GM23338 (cell line): ENCODE data around the gene ZNF831. TPM values are rescaled to one million over a fixed set of nuclear protein-coding genes. Genes with fewer than 3 reads are reported as not detected.

Experiments used
- ATAC-seq: fragments of 200-7000 bp; cut with Tn5 transposase; 3 replicates; pipeline ENCODE4 v1.9.1; 2020
- DNase-seq: peaks from one replicate; pipeline ENCODE4 v3.0.0-alpha.2; 2015; ENCODE audit warnings: low spot score
- H2AFZ ChIP-seq: fragments of 200-600 bp; sonication (generic); 2 replicates; pipeline ENCODE4 v1.8.0; 2016; ENCODE audit warnings: antibody characterized with exemption, mild to moderate bottlenecking, moderate library complexity
- H3F3A ChIP-seq: fragments of 200-600 bp; sonication (generic); replicated peaks from 2 replicates; pipeline ENCODE4 v1.8.0; 2017; ENCODE audit warnings: antibody characterized with exemption, mixed run types, low read depth
- H3K27ac ChIP-seq: fragments of 200-600 bp; sonication (generic); 2 replicates; pipeline ENCODE4 v1.6.1; 2016; ENCODE audit warnings: low read depth
- H3K27me3 ChIP-seq: fragments of 200-600 bp; sonication (generic); 2 replicates; pipeline ENCODE4 v1.8.0; 2016; ENCODE audit warnings: mild to moderate bottlenecking, mixed run types, moderate library complexity; ENCODE audit not compliant: insufficient read depth
- H3K36me3 ChIP-seq: fragments of 200-600 bp; sonication (generic); 2 replicates; pipeline ENCODE4 v1.8.0; 2016; ENCODE audit warnings: mild to moderate bottlenecking; ENCODE audit not compliant: insufficient read depth
- H3K4me1 ChIP-seq: fragments of 200-600 bp; sonication (generic); 2 replicates; pipeline ENCODE4 v1.8.0; 2016; ENCODE audit warnings: mild to moderate bottlenecking, moderate library complexity; ENCODE audit not compliant: insufficient read depth
- H3K4me2 ChIP-seq: fragments of 200-600 bp; sonication (generic); 2 replicates; pipeline ENCODE4 v1.7.1; 2017; ENCODE audit warnings: mixed run types
- H3K4me3 ChIP-seq: fragments of 200-600 bp; sonication (generic); 2 replicates; pipeline ENCODE4 v1.6.1; 2016; ENCODE audit warnings: mixed run types
- H3K79me2 ChIP-seq: fragments of 200-600 bp; sonication (generic); replicated peaks from 2 replicates; pipeline ENCODE4 v1.8.0; 2017; ENCODE audit warnings: mild to moderate bottlenecking; ENCODE audit not compliant: insufficient read depth
- H3K9me2 ChIP-seq: fragments of 200-600 bp; sonication (generic); 2 replicates; pipeline ENCODE4 v1.8.0; 2017; ENCODE audit not compliant: insufficient read depth
- H4K20me1 ChIP-seq: fragments of 200-600 bp; sonication (generic); replicated peaks from 2 replicates; pipeline ENCODE4 v1.8.0; 2017; ENCODE audit warnings: mild to moderate bottlenecking; ENCODE audit not compliant: insufficient read depth
- H3K27ac Mint-ChIP-seq: 2 replicates; pipeline ENCODE4 v1.8.0; 2020; ENCODE audit warnings: inconsistent platforms, mild to moderate bottlenecking, moderate library complexity, mixed read lengths
- H3K27me3 Mint-ChIP-seq: 3 replicates; pipeline ENCODE4 v1.8.0; 2022; ENCODE audit warnings: low read depth, mild to moderate bottlenecking, moderate library complexity, mixed read lengths, inconsistent platforms; ENCODE audit not compliant: insufficient read depth, poor library complexity
- H3K36me3 Mint-ChIP-seq: 3 replicates; pipeline ENCODE4 v1.8.0; 2021; ENCODE audit warnings: low read depth, mild to moderate bottlenecking, inconsistent platforms, moderate library complexity, mixed read lengths
- H3K4me1 Mint-ChIP-seq: 3 replicates; pipeline ENCODE4 v1.8.0; 2020; ENCODE audit warnings: mild to moderate bottlenecking, inconsistent platforms, mixed read lengths
- H3K4me3 Mint-ChIP-seq: 3 replicates; pipeline ENCODE4 v1.8.0; 2021; ENCODE audit warnings: moderate library complexity, mild to moderate bottlenecking, inconsistent platforms, mixed read lengths
- H3K9me3 Mint-ChIP-seq: 3 replicates; pipeline ENCODE4 v1.8.0; 2020; ENCODE audit warnings: moderate library complexity, mild to moderate bottlenecking, inconsistent platforms, mixed read lengths
- CREB1 ChIP-seq: fragments of 250-450 bp; sonication (Bioruptor Pico); IDR thresholded peaks from 2 replicates; pipeline ENCODE4 v1.5.0; 2020; ENCODE audit warnings: low read depth, mild to moderate bottlenecking, moderate library complexity
- ETS1 ChIP-seq: IDR thresholded peaks from 2 replicates; pipeline ENCODE4 v1.6.1; 2016; ENCODE audit warnings: antibody characterized with exemption
- EZH2 ChIP-seq: fragments of 200-600 bp; sonication (generic); IDR thresholded peaks from one replicate; pipeline ENCODE4 v1.8.0; 2017; ENCODE audit warnings: antibody characterized with exemption, mild to moderate bottlenecking, low read depth; ENCODE audit not compliant: unreplicated experiment
- EZH2phosphoT487 ChIP-seq: fragments of 200-600 bp; sonication (generic); IDR thresholded peaks from one replicate; pipeline ENCODE4 v1.8.1; 2018; ENCODE audit warnings: antibody characterized with exemption; ENCODE audit not compliant: unreplicated experiment
- JUNB ChIP-seq: IDR thresholded peaks from one replicate; pipeline ENCODE4 v1.6.1; 2016; ENCODE audit warnings: antibody characterized with exemption; ENCODE audit not compliant: unreplicated experiment
- NANOG ChIP-seq: IDR thresholded peaks from 2 replicates; pipeline ENCODE4 v1.6.1; 2016; ENCODE audit warnings: antibody characterized with exemption, borderline replicate concordance
- STAT1 ChIP-seq: IDR thresholded peaks from one replicate; pipeline ENCODE4 v1.6.1; 2016; ENCODE audit warnings: antibody characterized with exemption; ENCODE audit not compliant: unreplicated experiment
- ZNF114 ChIP-seq: fragments of 250-450 bp; sonication (Bioruptor Pico); IDR thresholded peaks from 2 replicates; pipeline ENCODE4 v1.5.0; 2020; ENCODE audit warnings: mild to moderate bottlenecking, moderate library complexity
- ZNF331 ChIP-seq: fragments of 250-450 bp; sonication (Bioruptor Pico); IDR thresholded peaks from 2 replicates; pipeline ENCODE4 v1.5.0; 2020; ENCODE audit warnings: low read depth, mild to moderate bottlenecking, moderate library complexity
- ZNF462 ChIP-seq: fragments of 250-450 bp; sonication (Bioruptor Pico); IDR thresholded peaks from 2 replicates; pipeline ENCODE4 v1.5.0; 2020; ENCODE audit warnings: mild to moderate bottlenecking, moderate library complexity
- polyA plus RNA-seq: library from polyadenylated mRNA; unstranded; fragments of >200 nt; fragmentation: Nextera tagmentation; extraction: Ambion mirVana; gene quantifications from 2 replicates; pipeline ENCODE4 v1.2.1, GENCODE V29; 2016
- total RNA-seq: library from RNA; depleted of rRNA; stranded (reverse); fragments of >200 nt; shearing (Covaris generic); gene quantifications from 2 replicates; pipeline ENCODE4 v1.2.3, GENCODE V29; 2014
- TF ChIP-seq, protein P1 (sequence below): IDR thresholded peaks from one replicate; pipeline ENCODE4 v1.6.1; 2018; ENCODE audit warnings: antibody characterized with exemption; ENCODE audit not compliant: unreplicated experiment
- TF ChIP-seq, protein P2 (sequence below), 2 experiments: fragments of 200-600 bp in 1 of 2; sonication (generic) in 1 of 2; conservative IDR thresholded peaks; 2 replicates each; pipeline versions ENCODE4 v1.5.1 to v1.6.1; 2016 to 2017; ENCODE audit warnings: antibody characterized with exemption in 2 of 2, low read depth in 2 of 2, mild to moderate bottlenecking in 2 of 2, moderate library complexity in 1 of 2

Gene ZNF831
- total and polyA plus RNA-seq, 2 experiments from 2014 or later: not detected

- no peaks in the 10 kb centered on the region for H3K36me3 Mint-ChIP-seq
- no peaks in the 10 kb centered on the region for H3K4me1 ChIP-seq
- no peak overlapping the region for H3K27ac ChIP-seq
- peaks cover 7% of the 10 kb centered on the region; the same call in 1 of the 2 replicates for H3K9me2 ChIP-seq
- no peak for TF ChIP-seq ETS1
- TF ChIP-seq, protein P1, sequence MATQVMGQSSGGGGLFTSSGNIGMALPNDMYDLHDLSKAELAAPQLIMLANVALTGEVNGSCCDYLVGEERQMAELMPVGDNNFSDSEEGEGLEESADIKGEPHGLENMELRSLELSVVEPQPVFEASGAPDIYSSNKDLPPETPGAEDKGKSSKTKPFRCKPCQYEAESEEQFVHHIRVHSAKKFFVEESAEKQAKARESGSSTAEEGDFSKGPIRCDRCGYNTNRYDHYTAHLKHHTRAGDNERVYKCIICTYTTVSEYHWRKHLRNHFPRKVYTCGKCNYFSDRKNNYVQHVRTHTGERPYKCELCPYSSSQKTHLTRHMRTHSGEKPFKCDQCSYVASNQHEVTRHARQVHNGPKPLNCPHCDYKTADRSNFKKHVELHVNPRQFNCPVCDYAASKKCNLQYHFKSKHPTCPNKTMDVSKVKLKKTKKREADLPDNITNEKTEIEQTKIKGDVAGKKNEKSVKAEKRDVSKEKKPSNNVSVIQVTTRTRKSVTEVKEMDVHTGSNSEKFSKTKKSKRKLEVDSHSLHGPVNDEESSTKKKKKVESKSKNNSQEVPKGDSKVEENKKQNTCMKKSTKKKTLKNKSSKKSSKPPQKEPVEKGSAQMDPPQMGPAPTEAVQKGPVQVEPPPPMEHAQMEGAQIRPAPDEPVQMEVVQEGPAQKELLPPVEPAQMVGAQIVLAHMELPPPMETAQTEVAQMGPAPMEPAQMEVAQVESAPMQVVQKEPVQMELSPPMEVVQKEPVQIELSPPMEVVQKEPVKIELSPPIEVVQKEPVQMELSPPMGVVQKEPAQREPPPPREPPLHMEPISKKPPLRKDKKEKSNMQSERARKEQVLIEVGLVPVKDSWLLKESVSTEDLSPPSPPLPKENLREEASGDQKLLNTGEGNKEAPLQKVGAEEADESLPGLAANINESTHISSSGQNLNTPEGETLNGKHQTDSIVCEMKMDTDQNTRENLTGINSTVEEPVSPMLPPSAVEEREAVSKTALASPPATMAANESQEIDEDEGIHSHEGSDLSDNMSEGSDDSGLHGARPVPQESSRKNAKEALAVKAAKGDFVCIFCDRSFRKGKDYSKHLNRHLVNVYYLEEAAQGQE: no peak
- TF ChIP-seq NANOG: no peak
- no peak for TF ChIP-seq ZNF331 (CRISPR knock-in tag)
- TF ChIP-seq JUNB: no peak
- no peak for TF ChIP-seq EZH2phosphoT487
- TF ChIP-seq, protein P2, sequence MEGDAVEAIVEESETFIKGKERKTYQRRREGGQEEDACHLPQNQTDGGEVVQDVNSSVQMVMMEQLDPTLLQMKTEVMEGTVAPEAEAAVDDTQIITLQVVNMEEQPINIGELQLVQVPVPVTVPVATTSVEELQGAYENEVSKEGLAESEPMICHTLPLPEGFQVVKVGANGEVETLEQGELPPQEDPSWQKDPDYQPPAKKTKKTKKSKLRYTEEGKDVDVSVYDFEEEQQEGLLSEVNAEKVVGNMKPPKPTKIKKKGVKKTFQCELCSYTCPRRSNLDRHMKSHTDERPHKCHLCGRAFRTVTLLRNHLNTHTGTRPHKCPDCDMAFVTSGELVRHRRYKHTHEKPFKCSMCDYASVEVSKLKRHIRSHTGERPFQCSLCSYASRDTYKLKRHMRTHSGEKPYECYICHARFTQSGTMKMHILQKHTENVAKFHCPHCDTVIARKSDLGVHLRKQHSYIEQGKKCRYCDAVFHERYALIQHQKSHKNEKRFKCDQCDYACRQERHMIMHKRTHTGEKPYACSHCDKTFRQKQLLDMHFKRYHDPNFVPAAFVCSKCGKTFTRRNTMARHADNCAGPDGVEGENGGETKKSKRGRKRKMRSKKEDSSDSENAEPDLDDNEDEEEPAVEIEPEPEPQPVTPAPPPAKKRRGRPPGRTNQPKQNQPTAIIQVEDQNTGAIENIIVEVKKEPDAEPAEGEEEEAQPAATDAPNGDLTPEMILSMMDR (conservative IDR thresholded peaks at IDR 0.05; ENCODE audit: low read depth in 2 of 2): no peak
- TF ChIP-seq CREB1 (CRISPR knock-in tag): no peak
- TF ChIP-seq ZNF462 (CRISPR knock-in tag): no peak
- no peak for TF ChIP-seq ZNF114
- no peak for TF ChIP-seq EZH2
- no peak for TF ChIP-seq STAT1
- H3K27me3 ChIP-seq: no peaks in the 10 kb centered on the region
- H3F3A ChIP-seq: no peaks in the 10 kb centered on the region
- H3K4me1 Mint-ChIP-seq: no peaks in the 10 kb centered on the region
- H3K4me3 ChIP-seq: no peak overlapping the region
- no peak overlapping the region for H3K27ac Mint-ChIP-seq
- no peaks in the 10 kb centered on the region for H3K79me2 ChIP-seq
- no peak for DNase-seq
- no peak overlapping the region for H3K4me2 ChIP-seq
- ATAC-seq: no peak
- no peak overlapping the region for H2AFZ ChIP-seq
- no peaks in the 10 kb centered on the region; the same call in 2 of the 3 replicates for H3K9me3 Mint-ChIP-seq
- no peaks in the 10 kb centered on the region for H4K20me1 ChIP-seq
- H3K36me3 ChIP-seq: no peaks in the 10 kb centered on the region
- H3K4me3 Mint-ChIP-seq: no peak overlapping the region
- peaks cover 9% of the 10 kb centered on the region for H3K27me3 Mint-ChIP-seq
These were observed 17.5 kb upstream of the ZNF831 start for GRCh38 chr20:59145924-59146779.
